PC-9 (cell line): ENCODE data around the gene DUSP11.

Experiments
- EZH2 ChIP-seq: fragments of 200-600 bp; sonication (generic); IDR thresholded peaks from 2 replicates; pipeline ENCODE4 v1.8.0; 2017; ENCODE audit warnings: antibody characterized with exemption, low read depth
- TF ChIP-seq, protein P1 (sequence below): fragments of 200-600 bp; sonication (generic); conservative IDR thresholded peaks from 2 replicates; pipeline ENCODE4 v1.6.1; 2017; ENCODE audit warnings: mixed run types, antibody characterized with exemption, mild to moderate bottlenecking, moderate library complexity

DNA sequence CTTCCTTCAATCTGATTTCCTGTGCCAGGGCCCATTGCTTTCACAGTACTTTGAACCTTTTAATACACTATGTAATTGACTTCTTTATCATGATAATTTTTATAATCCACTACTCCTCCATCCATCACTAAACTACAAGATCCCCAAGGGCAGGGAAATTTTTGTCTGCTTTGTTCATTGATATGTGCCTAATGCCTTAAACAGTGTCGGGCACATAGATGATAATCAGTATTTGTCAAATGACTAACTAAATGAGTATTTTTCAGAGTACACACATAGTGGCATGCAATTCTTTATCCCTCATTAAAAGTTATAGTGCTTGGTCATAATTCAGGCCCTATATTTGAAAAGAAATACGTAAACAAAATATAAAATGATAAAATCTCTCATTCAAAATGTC lies 43.5 kb upstream of the DUSP11 start:
- TF ChIP-seq, protein P1, sequence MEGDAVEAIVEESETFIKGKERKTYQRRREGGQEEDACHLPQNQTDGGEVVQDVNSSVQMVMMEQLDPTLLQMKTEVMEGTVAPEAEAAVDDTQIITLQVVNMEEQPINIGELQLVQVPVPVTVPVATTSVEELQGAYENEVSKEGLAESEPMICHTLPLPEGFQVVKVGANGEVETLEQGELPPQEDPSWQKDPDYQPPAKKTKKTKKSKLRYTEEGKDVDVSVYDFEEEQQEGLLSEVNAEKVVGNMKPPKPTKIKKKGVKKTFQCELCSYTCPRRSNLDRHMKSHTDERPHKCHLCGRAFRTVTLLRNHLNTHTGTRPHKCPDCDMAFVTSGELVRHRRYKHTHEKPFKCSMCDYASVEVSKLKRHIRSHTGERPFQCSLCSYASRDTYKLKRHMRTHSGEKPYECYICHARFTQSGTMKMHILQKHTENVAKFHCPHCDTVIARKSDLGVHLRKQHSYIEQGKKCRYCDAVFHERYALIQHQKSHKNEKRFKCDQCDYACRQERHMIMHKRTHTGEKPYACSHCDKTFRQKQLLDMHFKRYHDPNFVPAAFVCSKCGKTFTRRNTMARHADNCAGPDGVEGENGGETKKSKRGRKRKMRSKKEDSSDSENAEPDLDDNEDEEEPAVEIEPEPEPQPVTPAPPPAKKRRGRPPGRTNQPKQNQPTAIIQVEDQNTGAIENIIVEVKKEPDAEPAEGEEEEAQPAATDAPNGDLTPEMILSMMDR, result no peak
- TF ChIP-seq EZH2, result no peak
